Measurements from ENCODE around the gene REEP3. TPM values are rescaled to one million over a fixed set of nuclear protein-coding genes. Genes with fewer than 3 reads are reported as not detected.

REEP3 gene
- total RNA-seq, 1 experiment from 2014 or later: 39.6 TPM

- POLR2A ChIA-PET (ENCODE audit: low non-redundant PET): no interaction called here
- TF ChIP-seq CTCF (conservative IDR thresholded peaks at IDR 0.05; ENCODE audit: low read depth, low read length): no peak
- TF ChIP-seq EZH2 (IDR thresholded peaks at IDR 0.05; ENCODE audit: borderline replicate concordance, low read depth, low read length, poor library complexity, severe bottlenecking): no peak
- Histone ChIP-seq H3K4me1 (ENCODE audit: insufficient read depth, low read length, poor library complexity, severe bottlenecking) (peaks cover 25% of the 10 kb centered on the region), H3K4me3 (ENCODE audit: low read depth, low read length, poor library complexity, severe bottlenecking) (no peak overlapping the region), H3K36me3 (ENCODE audit: insufficient read depth, low read length, poor library complexity, severe bottlenecking) (no peaks in the 10 kb centered on the region), H3K27me3 (replicated peaks; ENCODE audit: insufficient read depth, low read depth, low read length, poor library complexity) (no peaks in the 10 kb centered on the region), H3K9me3 (ENCODE audit: low read depth, low read length, poor library complexity, severe bottlenecking) (no peaks in the 10 kb centered on the region), H3K27ac (ENCODE audit: low read depth, low read length, poor library complexity, severe bottlenecking) (peak overlapping the region; percentile 71)
- no TSS peak for BruUV-seq (replicated peaks)
- intact Hi-C loops (cut with micrococcal nuclease; ENCODE audit: unreplicated experiment): loop anchor here (1.0 kb wide), 1 partner anchor 49 kb away; no protein-coding TSS in a partner anchor
- peak; percentile 78 for DNase-seq (ENCODE audit: low spot score)
- CTCF ChIA-PET: no interaction called here
Observed at GRCh38 chr10:63641799-63642198, 120.6 kb downstream of the REEP3 start.

- H3K9me3 ChIP-seq (ENCODE audit: low read depth, low read length, poor library complexity, severe bottlenecking): no peaks in the 10 kb centered on the region
- TF ChIP-seq CTCF (conservative IDR thresholded peaks at IDR 0.05; ENCODE audit: low read depth, low read length) (no peak), EZH2 (IDR thresholded peaks at IDR 0.05; ENCODE audit: borderline replicate concordance, low read depth, low read length, poor library complexity, severe bottlenecking) (no peak)
- no peaks in the 10 kb centered on the region for H3K36me3 ChIP-seq (ENCODE audit: insufficient read depth, low read length, poor library complexity, severe bottlenecking)
- BruUV-seq (replicated peaks): no TSS peak
- H3K4me3 ChIP-seq (ENCODE audit: low read depth, low read length, poor library complexity, severe bottlenecking): no peak overlapping the region
- POLR2A ChIA-PET (ENCODE audit: low non-redundant PET): no interaction called here
- no peak for DNase-seq (ENCODE audit: low spot score)
- intact Hi-C loops (cut with micrococcal nuclease; ENCODE audit: unreplicated experiment): loop anchor here (1.0 kb wide), 1 partner anchor 47 kb away; no protein-coding TSS in a partner anchor
- CTCF ChIA-PET: interaction anchor here (0.8 kb wide), 1 partner anchor 9 kb away, joined by 3 read pairs; no protein-coding TSS in a partner anchor
- peaks cover 25% of the 10 kb centered on the region for H3K4me1 ChIP-seq (ENCODE audit: insufficient read depth, low read length, poor library complexity, severe bottlenecking)
- H3K27me3 ChIP-seq (replicated peaks; ENCODE audit: insufficient read depth, low read depth, low read length, poor library complexity): no peaks in the 10 kb centered on the region
- H3K27ac ChIP-seq (ENCODE audit: low read depth, low read length, poor library complexity, severe bottlenecking): peak overlapping the region; percentile 63
Observed at GRCh38 chr10:63642808-63643207, 121.6 kb downstream of the REEP3 start.

- intact Hi-C loops (cut with micrococcal nuclease; ENCODE audit: unreplicated experiment): no loop called here
- Histone ChIP-seq H3K4me3 (ENCODE audit: low read depth, low read length, poor library complexity, severe bottlenecking) (no peak overlapping the region), H3K27me3 (replicated peaks; ENCODE audit: insufficient read depth, low read depth, low read length, poor library complexity) (no peaks in the 10 kb centered on the region), H3K9me3 (ENCODE audit: low read depth, low read length, poor library complexity, severe bottlenecking) (no peaks in the 10 kb centered on the region), H3K27ac (ENCODE audit: low read depth, low read length, poor library complexity, severe bottlenecking) (peak overlapping the region; percentile 37), H3K36me3 (ENCODE audit: insufficient read depth, low read length, poor library complexity, severe bottlenecking) (no peaks in the 10 kb centered on the region), H3K4me1 (ENCODE audit: insufficient read depth, low read length, poor library complexity, severe bottlenecking) (peaks cover 25% of the 10 kb centered on the region)
- no peak for TF ChIP-seq CTCF (conservative IDR thresholded peaks at IDR 0.05; ENCODE audit: low read depth, low read length)
- TF ChIP-seq EZH2 (IDR thresholded peaks at IDR 0.05; ENCODE audit: borderline replicate concordance, low read depth, low read length, poor library complexity, severe bottlenecking): no peak
- DNase-seq (ENCODE audit: low spot score): no peak
- ChIA-PET CTCF (interaction anchor here (0.6 kb wide), 1 partner anchor 487 kb away, joined by 4 read pairs; no protein-coding TSS in a partner anchor), POLR2A (ENCODE audit: low non-redundant PET) (no interaction called here)
- BruUV-seq (replicated peaks): no TSS peak
Observed at GRCh38 chr10:63644418-63645142, 123.4 kb downstream of the REEP3 start.

Data from A673 (cell line).